GM12878 (cell line): ENCODE results near the gene CLEC16A. TPM values are rescaled to one million over a fixed set of nuclear protein-coding genes. Genes with fewer than 3 reads are reported as not detected.

ENCODE experiments used
- ATAC-seq: fragments of 200-7000 bp; cut with Tn5 transposase; 3 replicates; pipeline ENCODE4 v1.9.1; 2020; ENCODE audit warnings: mild to moderate bottlenecking, moderate library complexity
- BruUV-seq: library from RNA; stranded (reverse); fragments of 400-500 nt; replicated peaks from 2 replicates; lab custom pipeline; 2021; lab: Mats Ljungman, UMichigan
- CTCF ChIA-PET: fragments of 300-600 bp; sonication (Branson Sonifier 250); formaldehyde crosslinking; extraction: SDS; loops from one replicate; lab custom pipeline; 2021; ENCODE audit warnings: inconsistent platforms; lab: Yijun Ruan, JAX
- POLR2A ChIA-PET: fragments of 350-600 bp; formaldehyde crosslinking; extraction: SDS; loops from one replicate; lab custom pipeline; 2021; ENCODE audit warnings: inconsistent platforms; lab: Charles Lee
- RAD21 ChIA-PET: fragments of 300-600 bp; sonication (Branson Sonifier 250); formaldehyde crosslinking; loops from one replicate; lab custom pipeline; 2023; ENCODE audit warnings: antibody characterized with exemption; ENCODE audit not compliant: unreplicated experiment; lab: Charles Lee
- SMC1A ChIA-PET: fragments of 300-600 bp; sonication (Branson Sonifier 250); formaldehyde crosslinking; loops from one replicate; lab custom pipeline; 2023; ENCODE audit not compliant: unreplicated experiment, uncharacterized antibody; lab: Charles Lee
- DNase-seq: peaks from one replicate; pipeline ENCODE4 v3.0.0-alpha.2; 2011; ENCODE audit warnings: low read depth, low spot score
- FAIRE-seq: peaks from 3 replicates; lab custom pipeline; 2011; peaks lifted over from hg19 to GRCh38; lab: Jason Lieb, UNC
- H2AFZ ChIP-seq: 2 replicates; pipeline ENCODE4 v1.6.0; 2011; ENCODE audit warnings: low read depth, low read length, control low read depth; ENCODE audit not compliant: control insufficient read depth
- H3K27ac ChIP-seq: 2 replicates; pipeline ENCODE4 v1.5.1; 2011; ENCODE audit warnings: control low read depth; ENCODE audit not compliant: control insufficient read depth, insufficient read depth
- H3K27me3 ChIP-seq, 2 experiments: replicated peaks in 1 of 2; 2 replicates each; pipeline versions ENCODE4 v1.6.0 to v1.6.1; 2011; ENCODE audit warnings: low read length in 1 of 2; ENCODE audit not compliant: control insufficient read depth in 2 of 2, insufficient read depth in 2 of 2
- H3K36me3 ChIP-seq, 2 experiments: 2 replicates each; pipeline ENCODE4 v1.5.1; 2011; ENCODE audit warnings: low read length in 1 of 2; ENCODE audit not compliant: control insufficient read depth in 2 of 2, insufficient read depth in 2 of 2
- H3K4me1 ChIP-seq: 2 replicates; pipeline ENCODE4 v1.6.1; 2011; ENCODE audit warnings: mild to moderate bottlenecking, low read length, moderate library complexity, mixed read lengths; ENCODE audit not compliant: control insufficient read depth, insufficient read depth
- H3K4me2 ChIP-seq: 2 replicates; pipeline ENCODE4 v1.6.0; 2011; ENCODE audit warnings: control low read depth; ENCODE audit not compliant: control insufficient read depth, insufficient read depth
- H3K4me3 ChIP-seq: fragments of 200-600 bp; sonication (generic); 2 replicates; pipeline ENCODE4 v1.5.1; 2016
- H3K79me2 ChIP-seq: 2 replicates; pipeline ENCODE4 v1.6.0; 2011; ENCODE audit warnings: low read length; ENCODE audit not compliant: control insufficient read depth, insufficient read depth
- H3K9ac ChIP-seq: 2 replicates; pipeline ENCODE4 v1.8.0; 2011; ENCODE audit warnings: low read length, control low read depth, mixed read lengths; ENCODE audit not compliant: control insufficient read depth, insufficient read depth
- H3K9me3 ChIP-seq: replicated peaks from 3 replicates; pipeline ENCODE4 v1.5.1; 2011; ENCODE audit warnings: mild to moderate bottlenecking, low read length; ENCODE audit not compliant: control insufficient read depth, insufficient read depth
- H4K20me1 ChIP-seq: 2 replicates; pipeline ENCODE4 v1.6.0; 2011; ENCODE audit not compliant: control insufficient read depth, insufficient read depth
- BMI1 ChIP-seq: fragments of 450-650 bp; IDR thresholded peaks from 2 replicates; pipeline ENCODE4 v1.6.1; 2016; ENCODE audit warnings: mild to moderate bottlenecking, moderate library complexity, borderline replicate concordance
- ESRRA ChIP-seq: IDR thresholded peaks from 2 replicates; pipeline ENCODE4 v1.6.1; 2012; ENCODE audit warnings: mild to moderate bottlenecking, low read length, improper control_type of control experiment
- FOXM1 ChIP-seq: IDR thresholded peaks from 2 replicates; pipeline ENCODE4 v1.6.1; 2012; ENCODE audit warnings: low read depth, mild to moderate bottlenecking, inconsistent platforms, low read length, moderate library complexity
- NFYB ChIP-seq: IDR thresholded peaks from 2 replicates; pipeline ENCODE4 v1.6.1; 2011; ENCODE audit warnings: low read depth, mild to moderate bottlenecking, low read length, improper control_type of control experiment, moderate library complexity; ENCODE audit not compliant: insufficient read depth
- NRF1 ChIP-seq: conservative IDR thresholded peaks from 2 replicates; pipeline ENCODE4 v1.6.1; 2011; ENCODE audit warnings: mild to moderate bottlenecking, low read depth, low read length, improper control_type of control experiment
- PML ChIP-seq: IDR thresholded peaks from 2 replicates; pipeline ENCODE4 v1.6.1; 2012; ENCODE audit warnings: low read length, inconsistent platforms
- POLR2AphosphoS5 ChIP-seq: IDR thresholded peaks from 2 replicates; pipeline ENCODE4 v1.6.1; 2011; ENCODE audit warnings: mild to moderate bottlenecking, low read length, inconsistent platforms
- PRDM15 ChIP-seq: fragments of 450-650 bp; formaldehyde crosslinking; IDR thresholded peaks from 2 replicates; pipeline ENCODE4 v1.4.0; 2020; ENCODE audit warnings: mild to moderate bottlenecking, moderate library complexity
- RCOR1 ChIP-seq: conservative IDR thresholded peaks from 2 replicates; pipeline ENCODE4 v1.6.1; 2012; ENCODE audit warnings: low read depth, low read length, improper control_type of control experiment
- RFX5 ChIP-seq: IDR thresholded peaks from 2 replicates; pipeline ENCODE4 v1.6.1; 2011; ENCODE audit warnings: low read depth, low read length, improper control_type of control experiment
- TCF7 ChIP-seq: IDR thresholded peaks from 2 replicates; pipeline ENCODE4 v1.6.1; 2014; ENCODE audit warnings: antibody characterized with exemption, borderline replicate concordance
- USF2 ChIP-seq: IDR thresholded peaks from 2 replicates; pipeline ENCODE4 v1.6.1; 2011; ENCODE audit warnings: low read depth, low read length, improper control_type of control experiment, borderline replicate concordance
- ZBTB4 ChIP-seq: fragments of 450-650 bp; formaldehyde crosslinking; IDR thresholded peaks from 2 replicates; pipeline ENCODE4 v1.4.0; 2022; ENCODE audit warnings: mild to moderate bottlenecking, moderate library complexity
- WGBS: methylation state at CpG from one replicate; pipeline ENCODE4 v1.1.6; 2016; ENCODE audit warnings: low lambda C conversion rate; ENCODE audit not compliant: insufficient replicate concordance, insufficient coverage; ENCODE audit errors: missing lambda C conversion rate; 5-methylcytosine and 5-hydroxymethylcytosine counted together
- in situ Hi-C: fragments of 300-500 bp; cut with MboI; formaldehyde crosslinking; loops from 9 replicates; pipeline ENCODE4 v1.14.3; 2018; ENCODE audit warnings: mixed read lengths
- intact Hi-C: fragments of 100-400 bp; cut with micrococcal nuclease; formaldehyde crosslinking; loops from one replicate; pipeline ENCODE4 v1.14.2; 2022; ENCODE audit not compliant: unreplicated experiment
- polyA plus RNA-seq, 11 experiments: library from polyadenylated mRNA; depleted of rRNA in 4 of 11; unstranded in 6 of 11; stranded (reverse) in 5 of 11; fragments of >200 nt; fragmentation: Nextera tagmentation in 4 of 11; fragmentation: Illumina TruSeq in 1 of 11; extraction: Ambion mirVana in 4 of 11; extraction: Trizol in 1 of 11; gene quantifications; 1 replicate in 1 of 11; 2 replicates in 10 of 11; pipeline versions ENCODE4 v1.2.1 to v1.2.3, GENCODE V29; 2011 to 2016; ENCODE audit warnings: inconsistent platforms in 2 of 11, missing spikeins in 2 of 11, low read depth in 1 of 11
- total RNA-seq, 4 experiments: library from RNA; depleted of rRNA in 3 of 4; stranded (reverse); fragments of >200 nt in 3 of 4; fragmentation: Illumina TruSeq in 1 of 4; extraction: Trizol in 1 of 4; gene quantifications; 2 replicates each; pipeline versions ENCODE4 v1.2.1 to v1.2.3, GENCODE V29; 2013 to 2021

CLEC16A gene
- total and polyA plus RNA-seq, 10 of the 15 experiments (the other 5 are each of a cell fraction or from before 2014, with no cell fraction given): 1.5 to 28.8 (median 19.2) TPM

DNA sequence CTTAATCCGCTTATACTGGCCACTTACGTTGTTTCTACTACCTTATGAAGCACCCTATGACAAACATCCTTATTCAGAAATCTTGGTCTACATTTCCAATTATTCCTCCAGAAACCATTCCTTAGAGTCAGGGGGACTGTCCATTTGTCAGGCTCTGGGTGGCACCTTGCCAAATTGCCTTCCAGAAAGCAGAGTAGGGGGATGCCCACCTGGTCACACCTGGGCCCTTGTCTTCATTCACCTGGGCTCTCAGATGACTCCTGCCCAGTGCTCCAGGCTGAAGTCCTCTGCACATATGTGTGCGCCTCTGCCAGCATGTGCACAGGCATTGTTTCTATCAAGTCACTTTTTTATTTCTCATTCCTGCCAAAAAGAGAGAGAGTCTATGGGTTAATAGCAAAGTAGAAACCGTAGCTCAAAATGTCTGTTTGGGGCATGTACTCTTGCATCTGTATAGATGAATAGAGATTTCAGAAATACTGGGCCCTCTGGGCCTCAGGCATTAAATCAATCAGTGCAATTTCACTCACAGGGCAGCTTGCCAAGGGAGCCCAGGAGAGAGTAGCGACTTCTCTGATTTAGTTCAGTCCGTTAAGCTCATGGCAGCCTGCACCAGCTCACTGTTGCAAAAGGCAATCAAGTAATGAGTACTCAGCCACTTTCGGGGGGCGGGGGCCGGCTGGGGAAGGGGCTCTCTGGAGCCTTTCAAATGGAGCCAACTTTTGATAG lies 207.0 kb downstream of the CLEC16A start (continued):
- TF ChIP-seq NRF1 (no peak), RCOR1 (no peak)

DNA sequence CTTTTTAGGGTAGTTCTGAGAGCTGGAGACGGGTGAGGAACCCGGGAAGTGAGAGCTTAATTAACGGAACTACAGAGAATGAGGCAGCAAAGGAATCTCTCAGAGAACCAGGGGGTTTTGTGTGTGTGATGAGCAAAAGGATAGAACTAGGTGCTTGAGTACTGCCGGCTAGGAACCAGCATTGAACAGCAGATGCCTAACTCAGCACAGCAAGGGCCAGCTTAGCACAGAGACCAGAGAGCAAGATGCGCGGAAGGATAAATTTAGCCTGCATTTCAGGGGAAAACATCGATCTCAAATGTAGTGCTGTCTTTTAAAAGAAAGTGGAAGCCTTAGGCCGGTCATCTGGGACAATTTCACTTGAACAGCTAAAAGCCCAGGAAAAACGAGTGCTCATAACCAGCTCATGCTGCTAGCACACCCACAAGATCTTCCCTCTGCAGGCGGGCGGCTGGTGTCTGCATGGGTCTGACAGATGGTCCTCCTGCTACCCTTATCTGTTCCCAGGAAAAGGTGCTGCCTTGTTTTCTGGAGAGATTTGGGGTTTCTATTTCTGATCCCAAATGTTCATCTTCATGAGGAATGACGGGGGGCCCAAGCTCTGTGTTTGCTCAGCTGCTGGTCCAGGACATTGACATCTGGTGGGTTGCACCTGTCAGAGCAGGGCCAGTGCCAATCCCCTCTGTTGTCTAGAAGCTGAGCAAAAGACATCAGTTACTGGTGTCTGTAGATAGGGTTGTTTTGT lies 207.7 kb downstream of the CLEC16A start:
- Histone ChIP-seq H3K4me3 (no peak overlapping the region), H3K27ac (no peak overlapping the region), H3K9me3 (no peaks in the 10 kb centered on the region), H3K27me3 (no peaks in the 10 kb centered on the region), H2AFZ (no peak overlapping the region), H3K79me2 (no peaks in the 10 kb centered on the region), H4K20me1 (no peaks in the 10 kb centered on the region), H3K4me1 (peaks cover 1% of the 10 kb centered on the region), H3K36me3 (peaks cover 0 to 4% of the 10 kb centered on the region in 2 experiments; a peak in 2 of 4 replicates), H3K9ac (no peak overlapping the region), H3K4me2 (no peak overlapping the region)
- intact Hi-C loops: no loop called here
- ATAC-seq (no peak), DNase-seq (no peak), FAIRE-seq (no peak)
- in situ Hi-C loops: no loop called here
- ChIA-PET RAD21 (interaction anchor here (1.0 kb wide), 1 partner anchor 31 kb away, joined by 3 read pairs; no protein-coding TSS in a partner anchor), SMC1A (interaction anchor here (0.6 to 1.9 kb wide), 7 partner anchors 8 to 104 kb away, joined by 3 to 8 read pairs (median 3); partner anchors contain the start of gene SOCS1), CTCF (interaction anchor here (1.0 to 1.3 kb wide), 2 partner anchors 13 to 14 kb away, joined by 3 read pairs; no protein-coding TSS in a partner anchor), POLR2A (interaction anchor here (0.5 to 1.1 kb wide), 2 partner anchors 14 to 99 kb away, joined by 3 to 4 read pairs; no protein-coding TSS in a partner anchor)
- no peak for TF ChIP-seq FOXM1
- TF ChIP-seq ZBTB4: no peak
- no peak for TF ChIP-seq PML
- no peak for TF ChIP-seq TCF7
- no peak for TF ChIP-seq POLR2AphosphoS5
- no peak for TF ChIP-seq RFX5
- TF ChIP-seq ESRRA: no peak
- TF ChIP-seq USF2: no peak
- no peak for TF ChIP-seq BMI1
- no peak for TF ChIP-seq NFYB
- no peak for TF ChIP-seq PRDM15 (CRISPR knock-in tag)
- BruUV-seq: no TSS peak
- 92% methylated on average over 12 of the region's 12 CpGs for WGBS
